HepG2 (cell line): ENCODE data around the gene PRELID2.

Experiments used
- CTCF ChIP-seq: sonication (generic); formaldehyde crosslinking; IDR thresholded peaks from 2 replicates; pipeline ENCODE4 v1.5.0; 2020; ENCODE audit warnings: mild to moderate bottlenecking, missing genetic modification reagents, moderate library complexity
- HDAC6 ChIP-seq: fragments of 200-600 bp; sonication (generic); IDR thresholded peaks from 2 replicates; pipeline ENCODE4 v1.7.0; 2017; ENCODE audit warnings: mild to moderate bottlenecking, antibody characterized with exemption, low read length, low read depth
- USF2 ChIP-seq, 2 experiments: sonication (generic) in 1 of 2; formaldehyde crosslinking in 1 of 2; IDR thresholded peaks; 2 replicates each; pipeline versions ENCODE4 v1.5.1 to v1.6.1; 2011 to 2020; ENCODE audit warnings: borderline replicate concordance in 1 of 2, low read depth in 1 of 2, low read length in 1 of 2, mild to moderate bottlenecking in 1 of 2, missing genetic modification reagents in 1 of 2, moderate library complexity in 1 of 2
- ZBTB25 ChIP-seq: IDR thresholded peaks from 2 replicates; pipeline ENCODE4 v1.6.1; 2018; ENCODE audit warnings: missing genetic modification reagents
- ZBTB33 ChIP-seq: sonication (generic); formaldehyde crosslinking; IDR thresholded peaks from 2 replicates; pipeline ENCODE4 v1.4.0; 2020; ENCODE audit warnings: missing genetic modification reagents
- ZNF501 ChIP-seq: sonication (generic); formaldehyde crosslinking; IDR thresholded peaks from 2 replicates; pipeline ENCODE4 v1.5.1; 2020; ENCODE audit warnings: mild to moderate bottlenecking, moderate library complexity, missing genetic modification reagents
- ZZZ3 ChIP-seq: sonication (generic); formaldehyde crosslinking; IDR thresholded peaks from 2 replicates; pipeline ENCODE4 v1.4.0; 2020; ENCODE audit warnings: missing genetic modification reagents, mild to moderate bottlenecking, borderline replicate concordance

- TF ChIP-seq ZBTB33 (CRISPR knock-in tag): no peak
- TF ChIP-seq HDAC6: no peak
- TF ChIP-seq ZNF501 (CRISPR knock-in tag): no peak
- no peak for TF ChIP-seq ZZZ3
- no peak for TF ChIP-seq USF2 (IDR thresholded peaks at IDR 0.05; ENCODE audit: low read depth, low read length)
- no peak for TF ChIP-seq USF2 (CRISPR knock-in tag; IDR thresholded peaks at IDR 0.05; ENCODE audit: borderline replicate concordance)
- TF ChIP-seq ZBTB25 (CRISPR knock-in tag): no peak
- TF ChIP-seq CTCF (CRISPR knock-in tag): 0 out of 2 replicates have a peak, but pooled peaks have one; percentile 9
These were observed 24.8 kb upstream of the PRELID2 start for GRCh38 chr5:145859897-145860296.
